ENCODE results near the gene RASAL2. TPM values are rescaled to one million over a fixed set of nuclear protein-coding genes. Genes with fewer than 3 reads are reported as not detected.

Gene RASAL2
- total RNA-seq, 1 experiment from 2014 or later = 32.4 TPM

GRCh38 chr1:178143730-178144690, 50.1 kb downstream of the RASAL2 start:
- H3K4me3 Mint-ChIP-seq (ENCODE audit: low read depth, unreplicated experiment) = no peak overlapping the region
- peak overlapping the region; percentile 45 for H3K27ac Mint-ChIP-seq (ENCODE audit: unreplicated experiment)
- H3K27me3 Mint-ChIP-seq (ENCODE audit: unreplicated experiment) = no peaks in the 10 kb centered on the region
- intact Hi-C loops (cut with micrococcal nuclease; ENCODE audit: unreplicated experiment) = no loop called here
- no peak for TF ChIP-seq CTCF (IDR thresholded peaks at IDR 0.05; ENCODE audit: unreplicated experiment)
- H3K36me3 Mint-ChIP-seq (ENCODE audit: insufficient read depth, unreplicated experiment) = no peaks in the 10 kb centered on the region
- peaks cover 24% of the 10 kb centered on the region for H3K4me1 Mint-ChIP-seq (ENCODE audit: low read depth, unreplicated experiment)
- CTCF ChIA-PET = no interaction called here
- no peak for DNase-seq
- no peaks in the 10 kb centered on the region for H3K9me3 Mint-ChIP-seq (ENCODE audit: low read depth, unreplicated experiment)
- no TSS peak for BruUV-seq (replicated peaks)

GRCh38 chr1:178145605-178146004, 51.7 kb downstream of the RASAL2 start:
- Mint-ChIP-seq H3K36me3 (ENCODE audit: insufficient read depth, unreplicated experiment) (no peaks in the 10 kb centered on the region), H3K27me3 (ENCODE audit: unreplicated experiment) (no peaks in the 10 kb centered on the region), H3K27ac (ENCODE audit: unreplicated experiment) (no peak overlapping the region), H3K4me3 (ENCODE audit: low read depth, unreplicated experiment) (no peak overlapping the region), H3K4me1 (ENCODE audit: low read depth, unreplicated experiment) (peaks cover 37% of the 10 kb centered on the region), H3K9me3 (ENCODE audit: low read depth, unreplicated experiment) (no peaks in the 10 kb centered on the region)
- intact Hi-C loops (cut with micrococcal nuclease; ENCODE audit: unreplicated experiment) = no loop called here
- DNase-seq = no peak
- TF ChIP-seq CTCF (IDR thresholded peaks at IDR 0.05; ENCODE audit: unreplicated experiment) = no peak
- CTCF ChIA-PET = no interaction called here
- no TSS peak for BruUV-seq (replicated peaks)

- CTCF ChIA-PET = no interaction called here
These were observed 52.5 kb downstream of the RASAL2 start for GRCh38 chr1:178146436-178146835.

GRCh38 chr1:178150610-178151009, 56.7 kb downstream of the RASAL2 start:
- BruUV-seq (replicated peaks) = no TSS peak
- no peak overlapping the region for H3K27ac Mint-ChIP-seq (ENCODE audit: unreplicated experiment)
- intact Hi-C loops (cut with micrococcal nuclease; ENCODE audit: unreplicated experiment) = no loop called here

More at GRCh38 chr1:178146436-178146835, 52.5 kb downstream of the RASAL2 start:
- no TSS peak for BruUV-seq (replicated peaks)
- intact Hi-C loops (cut with micrococcal nuclease; ENCODE audit: unreplicated experiment) = no loop called here
- Mint-ChIP-seq H3K36me3 (ENCODE audit: insufficient read depth, unreplicated experiment) (no peaks in the 10 kb centered on the region), H3K4me1 (ENCODE audit: low read depth, unreplicated experiment) (peaks cover 45% of the 10 kb centered on the region), H3K27me3 (ENCODE audit: unreplicated experiment) (no peaks in the 10 kb centered on the region), H3K9me3 (ENCODE audit: low read depth, unreplicated experiment) (no peaks in the 10 kb centered on the region), H3K27ac (ENCODE audit: unreplicated experiment) (no peak overlapping the region), H3K4me3 (ENCODE audit: low read depth, unreplicated experiment) (no peak overlapping the region)
- TF ChIP-seq CTCF (IDR thresholded peaks at IDR 0.05; ENCODE audit: unreplicated experiment) = no peak
- DNase-seq = no peak

More at GRCh38 chr1:178150610-178151009, 56.7 kb downstream of the RASAL2 start:
- Mint-ChIP-seq H3K27me3 (ENCODE audit: unreplicated experiment) (no peaks in the 10 kb centered on the region), H3K4me1 (ENCODE audit: low read depth, unreplicated experiment) (peaks cover 50% of the 10 kb centered on the region), H3K4me3 (ENCODE audit: low read depth, unreplicated experiment) (no peak overlapping the region), H3K36me3 (ENCODE audit: insufficient read depth, unreplicated experiment) (no peaks in the 10 kb centered on the region), H3K9me3 (ENCODE audit: low read depth, unreplicated experiment) (no peaks in the 10 kb centered on the region)
- TF ChIP-seq CTCF (IDR thresholded peaks at IDR 0.05; ENCODE audit: unreplicated experiment) = no peak
- DNase-seq = no peak
- CTCF ChIA-PET = no interaction called here
